CD8-positive, alpha-beta memory T cell (primary cell): Measurements from ENCODE around the gene TMEM50B. TPM values are rescaled to one million over a fixed set of nuclear protein-coding genes. Genes with fewer than 3 reads are reported as not detected.

ENCODE experiments used
- CTCF ChIA-PET: fragments of 350-600 bp; sonication (Branson Sonifier 250); formaldehyde crosslinking; loops from one replicate; lab custom pipeline; 2021; ENCODE audit warnings: antibody characterized with exemption; lab: Charles Lee
- POLR2A ChIA-PET: fragments of 350-600 bp; sonication (Branson Sonifier 250); formaldehyde crosslinking; loops from one replicate; lab custom pipeline; 2021; ENCODE audit warnings: antibody characterized with exemption; lab: Charles Lee
- DNase-seq, 5 donors: peaks; one replicate each; pipeline versions ENCODE4 v3.0.0 to v3.0.0-alpha.2; 2020 to 2022; ENCODE audit warnings: mixed read lengths in 1 of 5
- H3K27ac ChIP-seq: one replicate; pipeline ENCODE4 v1.7.0; 2013; ENCODE audit warnings: low read depth, mild to moderate bottlenecking, low read length, moderate library complexity
- H3K27me3 ChIP-seq: 2 replicates; pipeline ENCODE4 v1.7.0; 2013; ENCODE audit warnings: low read length, mild to moderate bottlenecking; ENCODE audit not compliant: insufficient read depth, poor library complexity, severe bottlenecking
- H3K36me3 ChIP-seq: 2 replicates; pipeline ENCODE4 v1.7.0; 2013; ENCODE audit warnings: mild to moderate bottlenecking, low read length, moderate library complexity; ENCODE audit not compliant: insufficient read depth
- H3K4me1 ChIP-seq: 2 replicates; pipeline ENCODE4 v1.7.0; 2013; ENCODE audit warnings: mild to moderate bottlenecking, low read length, moderate library complexity; ENCODE audit not compliant: insufficient read depth
- H3K4me3 ChIP-seq: 2 replicates; pipeline ENCODE4 v1.7.0; 2013; ENCODE audit warnings: mild to moderate bottlenecking, low read length
- H3K9me3 ChIP-seq: 2 replicates; pipeline ENCODE4 v1.7.0; 2013; ENCODE audit warnings: mild to moderate bottlenecking, low read length
- H3K27ac Mint-ChIP-seq, 8 donors: one replicate each; pipeline ENCODE4 v1.8.0; 2020 to 2021; ENCODE audit warnings: mixed read lengths in 8 of 8, mild to moderate bottlenecking in 6 of 8, inconsistent platforms in 3 of 8, moderate library complexity in 3 of 8
- H3K27me3 Mint-ChIP-seq, 2 donors: one replicate each; pipeline ENCODE4 v1.8.0; 2020 to 2021; ENCODE audit warnings: mixed read lengths in 2 of 2, mild to moderate bottlenecking in 1 of 2, moderate library complexity in 1 of 2
- H3K36me3 Mint-ChIP-seq, 3 donors: one replicate each; pipeline ENCODE4 v1.8.0; 2020 to 2021; ENCODE audit warnings: mixed read lengths in 3 of 3, inconsistent platforms in 1 of 3, mild to moderate bottlenecking in 1 of 3
- H3K4me1 Mint-ChIP-seq, 3 donors: one replicate each; pipeline ENCODE4 v1.8.0; 2020 to 2021; ENCODE audit warnings: mixed read lengths in 3 of 3, inconsistent platforms in 1 of 3, mild to moderate bottlenecking in 1 of 3
- H3K4me3 Mint-ChIP-seq, 7 donors: one replicate each; pipeline ENCODE4 v1.8.0; 2020 to 2021; ENCODE audit warnings: mixed read lengths in 7 of 7, mild to moderate bottlenecking in 6 of 7, moderate library complexity in 4 of 7, inconsistent platforms in 2 of 7
- H3K9me3 Mint-ChIP-seq, 5 donors: one replicate each; pipeline ENCODE4 v1.8.0; 2020 to 2022; ENCODE audit warnings: mixed read lengths in 5 of 5, mild to moderate bottlenecking in 3 of 5, moderate library complexity in 2 of 5, inconsistent platforms in 1 of 5
- polyA plus RNA-seq: library from polyadenylated mRNA; unstranded; fragments of 300-500 nt; fragmentation: Illumina TruSeq; gene quantifications from one replicate; pipeline ENCODE4 v1.2.3, GENCODE V29; 2021
- total RNA-seq, 2 experiments: library from RNA; stranded (reverse); gene quantifications; one replicate each; pipeline ENCODE4 v1.2.3, GENCODE V29; 2021

Gene TMEM50B
- total and polyA plus RNA-seq, 3 experiments from 2014 or later, result 29.2 to 56.2 (median 29.4) TPM

DNA sequence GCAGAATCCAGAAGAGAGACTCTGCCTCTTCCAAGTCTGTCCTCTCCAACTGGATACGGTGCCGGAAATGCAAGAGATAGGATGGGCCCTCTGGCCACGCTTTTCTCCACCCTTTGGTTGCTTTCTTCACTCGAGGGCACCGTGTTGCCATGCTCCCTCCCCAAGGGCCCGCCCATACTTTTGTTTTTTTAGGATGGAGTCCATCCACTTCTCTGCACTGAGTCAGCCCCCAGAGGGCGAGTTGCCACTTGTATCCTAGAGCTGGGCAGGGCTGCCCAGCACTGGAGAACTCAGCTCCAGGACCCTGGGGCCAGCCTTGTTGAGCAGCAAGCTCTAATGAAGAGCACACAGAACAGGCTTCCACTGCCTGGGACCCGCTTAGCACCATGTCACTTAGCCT lies 51.1 kb downstream of the TMEM50B start:
- H3K4me1 ChIP-seq, result no peaks in the 10 kb centered on the region
- POLR2A ChIA-PET, result no interaction called here
- CTCF ChIA-PET, result interaction anchor here (0.8 to 2.7 kb wide), 2 partner anchors 67 to 297 kb away, joined by 3 to 7 read pairs; no protein-coding TSS in a partner anchor

GRCh38 chr21:33427051-33427450 lies 52.7 kb downstream of the TMEM50B start:
- Histone ChIP-seq H3K27ac (no peak overlapping the region), H3K27me3 (no peaks in the 10 kb centered on the region), H3K9me3 (no peaks in the 10 kb centered on the region), H3K4me1 (no peaks in the 10 kb centered on the region), H3K4me3 (no peak overlapping the region), H3K36me3 (peaks cover 16% of the 10 kb centered on the region)
- Mint-ChIP-seq H3K36me3 (peaks cover under 1 to 45% (median 4%) of the 10 kb centered on the region in 3 donors), H3K9me3 (no peaks in the 10 kb centered on the region), H3K27me3 (no peaks in the 10 kb centered on the region), H3K4me1 (peaks cover 0 to 2% (median 0%) of the 10 kb centered on the region in 3 donors), H3K4me3 (no peak overlapping the region), H3K27ac (peak overlapping the region in 2 of 8 donors; percentile 47 to 75)
- ChIA-PET POLR2A (no interaction called here), CTCF (no interaction called here)
- no peak for DNase-seq

More for the DNA sequence above, 51.1 kb downstream of the TMEM50B start:
- Mint-ChIP-seq H3K27me3 (no peaks in the 10 kb centered on the region), H3K4me3 (no peak overlapping the region), H3K27ac (no peak overlapping the region), H3K9me3 (no peaks in the 10 kb centered on the region), H3K4me1 (peaks cover 0 to 2% (median 0%) of the 10 kb centered on the region in 3 donors), H3K36me3 (peaks cover 12 to 58% (median 12%) of the 10 kb centered on the region in 3 donors)
- peaks cover 29% of the 10 kb centered on the region for H3K36me3 ChIP-seq
- H3K27me3 ChIP-seq, result no peaks in the 10 kb centered on the region
- no peak overlapping the region for H3K4me3 ChIP-seq
- H3K27ac ChIP-seq, result no peak overlapping the region
- no peaks in the 10 kb centered on the region for H3K9me3 ChIP-seq
- no peak for DNase-seq

DNA sequence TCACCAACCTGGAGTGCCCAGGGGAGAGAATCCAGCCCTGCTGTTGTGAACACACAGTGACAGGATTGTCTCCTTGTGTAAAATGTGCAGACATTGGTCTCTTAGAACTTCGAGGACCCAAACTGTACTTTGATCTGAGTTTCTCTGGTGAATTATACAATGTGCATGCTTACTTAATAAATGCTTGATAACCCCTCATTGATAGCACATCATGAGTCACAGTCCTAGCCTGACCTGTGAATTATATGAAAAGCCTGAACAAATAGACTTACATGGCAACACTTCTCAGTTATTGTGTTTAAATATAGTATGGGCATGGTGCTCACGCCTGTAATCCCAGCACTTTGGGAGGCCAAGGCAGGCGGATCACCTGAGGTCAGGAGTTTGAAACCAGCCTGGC lies 53.9 kb downstream of the TMEM50B start:
- Mint-ChIP-seq H3K36me3 (peaks cover 0 to 43% (median 3%) of the 10 kb centered on the region in 3 donors), H3K27ac (no peak overlapping the region), H3K9me3 (no peaks in the 10 kb centered on the region), H3K27me3 (peaks cover 0 to 4% of the 10 kb centered on the region in 2 donors), H3K4me3 (no peak overlapping the region), H3K4me1 (peaks cover 0 to 2% (median 0%) of the 10 kb centered on the region in 3 donors)
- peaks cover 15% of the 10 kb centered on the region for H3K36me3 ChIP-seq
- no peak overlapping the region for H3K27ac ChIP-seq
- POLR2A ChIA-PET, result no interaction called here
- H3K9me3 ChIP-seq, result no peaks in the 10 kb centered on the region
- no peaks in the 10 kb centered on the region for H3K4me1 ChIP-seq
- H3K4me3 ChIP-seq, result no peak overlapping the region
- DNase-seq, result no peak
- no peaks in the 10 kb centered on the region for H3K27me3 ChIP-seq
- CTCF ChIA-PET, result no interaction called here

- H3K36me3 ChIP-seq, result peaks cover 12% of the 10 kb centered on the region
- no peak overlapping the region for H3K4me3 ChIP-seq
- CTCF ChIA-PET, result no interaction called here
- H3K27ac Mint-ChIP-seq, result no peak overlapping the region
- H3K27me3 ChIP-seq, result no peaks in the 10 kb centered on the region
- DNase-seq, result no peak
- POLR2A ChIA-PET, result interaction anchor here (0.7 kb wide), 1 partner anchor 10 kb away, joined by 5 read pairs; no protein-coding TSS in a partner anchor
- H3K27me3 Mint-ChIP-seq, result peaks cover 0 to 4% of the 10 kb centered on the region in 2 donors
- H3K36me3 Mint-ChIP-seq, result peaks cover 0 to 38% (median 2%) of the 10 kb centered on the region in 3 donors
- H3K4me1 ChIP-seq, result no peaks in the 10 kb centered on the region
- no peak overlapping the region for H3K27ac ChIP-seq
- H3K9me3 Mint-ChIP-seq, result no peaks in the 10 kb centered on the region
- no peaks in the 10 kb centered on the region for H3K9me3 ChIP-seq
- H3K4me1 Mint-ChIP-seq, result peaks cover 0 to 2% (median 0%) of the 10 kb centered on the region in 3 donors
- H3K4me3 Mint-ChIP-seq, result no peak overlapping the region
Measured at GRCh38 chr21:33424214-33424613, 55.6 kb downstream of the TMEM50B start.

GRCh38 chr21:33421713-33422393 lies 57.9 kb downstream of the TMEM50B start:
- no peaks in the 10 kb centered on the region for H3K4me1 Mint-ChIP-seq
- H3K4me1 ChIP-seq, result no peaks in the 10 kb centered on the region
- no peaks in the 10 kb centered on the region for H3K27me3 ChIP-seq
- no peaks in the 10 kb centered on the region for H3K9me3 Mint-ChIP-seq
- ChIA-PET CTCF (interaction anchor here (1.1 kb wide), 1 partner anchor 60 kb away, joined by 3 read pairs; no protein-coding TSS in a partner anchor), POLR2A (no interaction called here)
- H3K36me3 Mint-ChIP-seq, result peaks cover 0 to 31% (median 2%) of the 10 kb centered on the region in 3 donors
- no peak overlapping the region for H3K27ac Mint-ChIP-seq
- no peak overlapping the region for H3K4me3 ChIP-seq
- peaks cover 9% of the 10 kb centered on the region for H3K36me3 ChIP-seq
- peaks cover 0 to 4% of the 10 kb centered on the region in 2 donors for H3K27me3 Mint-ChIP-seq
- no peak for DNase-seq
- H3K27ac ChIP-seq, result no peak overlapping the region
- no peaks in the 10 kb centered on the region for H3K9me3 ChIP-seq
- no peak overlapping the region for H3K4me3 Mint-ChIP-seq

- CTCF ChIA-PET, result interaction anchor here (1.3 kb wide), 1 partner anchor 15 kb away, joined by 3 read pairs; no protein-coding TSS in a partner anchor
- H3K36me3 Mint-ChIP-seq, result peaks cover 0 to 32% (median 4%) of the 10 kb centered on the region in 3 donors
- Histone ChIP-seq H3K4me1 (no peaks in the 10 kb centered on the region), H3K9me3 (no peaks in the 10 kb centered on the region), H3K4me3 (no peak overlapping the region), H3K27ac (no peak overlapping the region), H3K36me3 (peaks cover 13% of the 10 kb centered on the region), H3K27me3 (no peaks in the 10 kb centered on the region)
- H3K4me3 Mint-ChIP-seq, result no peak overlapping the region
- H3K27me3 Mint-ChIP-seq, result peaks cover 5 to 8% of the 10 kb centered on the region in 2 donors
- H3K4me1 Mint-ChIP-seq, result no peaks in the 10 kb centered on the region
- DNase-seq, result no peak
- H3K9me3 Mint-ChIP-seq, result no peaks in the 10 kb centered on the region
- POLR2A ChIA-PET, result no interaction called here
- H3K27ac Mint-ChIP-seq, result no peak overlapping the region
Measured at GRCh38 chr21:33419538-33420123, 60.1 kb downstream of the TMEM50B start.

GRCh38 chr21:33418691-33419090 lies 61.1 kb downstream of the TMEM50B start:
- H3K4me3 Mint-ChIP-seq, result no peak overlapping the region
- peaks cover 7 to 8% of the 10 kb centered on the region in 2 donors for H3K27me3 Mint-ChIP-seq
- no peak overlapping the region for H3K27ac Mint-ChIP-seq
- no peak for DNase-seq
- H3K9me3 Mint-ChIP-seq, result no peaks in the 10 kb centered on the region
- no peak overlapping the region for H3K27ac ChIP-seq
- H3K27me3 ChIP-seq, result no peaks in the 10 kb centered on the region
- peaks cover 13% of the 10 kb centered on the region for H3K36me3 ChIP-seq
- H3K9me3 ChIP-seq, result no peaks in the 10 kb centered on the region
- ChIA-PET CTCF (no interaction called here), POLR2A (no interaction called here)
- no peak overlapping the region for H3K4me3 ChIP-seq
- no peaks in the 10 kb centered on the region for H3K4me1 Mint-ChIP-seq
- peaks cover 6% of the 10 kb centered on the region for H3K4me1 ChIP-seq
- peaks cover 0 to 26% (median 4%) of the 10 kb centered on the region in 3 donors for H3K36me3 Mint-ChIP-seq

DNA sequence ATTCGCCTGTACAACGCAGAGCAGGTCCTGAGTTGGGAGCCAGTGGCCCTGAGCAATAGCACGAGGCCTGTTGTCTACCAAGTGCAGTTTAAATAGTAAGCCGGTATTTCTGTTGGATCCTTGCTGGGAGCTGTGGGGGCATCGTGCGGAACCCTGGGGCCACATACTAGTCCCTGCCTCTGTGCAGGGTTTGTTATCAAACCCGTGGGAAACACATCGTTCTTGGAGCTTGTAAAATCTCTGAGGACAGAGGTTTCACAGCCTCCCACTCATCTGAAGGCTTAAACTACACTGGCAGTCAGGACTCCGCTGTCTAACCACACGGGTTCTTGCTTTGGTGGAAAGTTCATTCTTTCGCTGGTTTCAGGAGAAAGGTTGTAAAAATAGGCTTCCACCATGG lies 64.8 kb downstream of the TMEM50B start:
- H3K4me1 Mint-ChIP-seq, result peaks cover 6 to 16% (median 9%) of the 10 kb centered on the region in 3 donors
- no peaks in the 10 kb centered on the region for H3K27me3 ChIP-seq
- no peaks in the 10 kb centered on the region for H3K9me3 ChIP-seq
- peaks cover 0 to 22% (median 3%) of the 10 kb centered on the region in 3 donors for H3K36me3 Mint-ChIP-seq
- CTCF ChIA-PET, result interaction anchor here (1.1 to 2.3 kb wide), 2 partner anchors 30 to 76 kb away, joined by 3 to 6 read pairs; partner anchors contain the start of gene DNAJC28
- no peak overlapping the region for H3K4me3 ChIP-seq
- no peak overlapping the region for H3K27ac Mint-ChIP-seq
- no peak overlapping the region for H3K4me3 Mint-ChIP-seq
- H3K4me1 ChIP-seq, result peaks cover 16% of the 10 kb centered on the region
- no peak overlapping the region for H3K27ac ChIP-seq
- POLR2A ChIA-PET, result interaction anchor here (1.0 kb wide), 1 partner anchor 19 kb away, joined by 3 read pairs; no protein-coding TSS in a partner anchor
- H3K9me3 Mint-ChIP-seq, result no peaks in the 10 kb centered on the region
- H3K27me3 Mint-ChIP-seq, result peaks cover 4 to 9% of the 10 kb centered on the region in 2 donors
- peaks cover 8% of the 10 kb centered on the region for H3K36me3 ChIP-seq
- DNase-seq, result no peak
